GM04504 (cell line): ENCODE results near the gene ABHD12.

ENCODE experiments used
- DNase-seq: peaks from one replicate; pipeline ENCODE4 v3.0.0-alpha.2; 2012; ENCODE audit warnings: low read depth

ABHD12 gene

GRCh38 chr20:25380945-25381614 is 9.6 kb downstream of the ABHD12 start:
- no peak for DNase-seq

GRCh38 chr20:25378884-25379733 is 11.5 kb downstream of the ABHD12 start:
- no peak for DNase-seq

GRCh38 chr20:25378189-25378883 is 12.3 kb downstream of the ABHD12 start:
- DNase-seq, result no peak

GRCh38 chr20:25376886-25377285 is 13.7 kb downstream of the ABHD12 start:
- DNase-seq, result no peak

GRCh38 chr20:25376236-25376635 is 14.4 kb downstream of the ABHD12 start:
- no peak for DNase-seq

GRCh38 chr20:25374842-25375241 is 15.8 kb downstream of the ABHD12 start:
- DNase-seq, result no peak

GRCh38 chr20:25372584-25373336 is 17.9 kb downstream of the ABHD12 start:
- peak; percentile 60 for DNase-seq

GRCh38 chr20:25369971-25370370 is 20.7 kb downstream of the ABHD12 start:
- no peak for DNase-seq

- DNase-seq, result no peak
These were observed 21.1 kb downstream of the ABHD12 start for GRCh38 chr20:25369529-25369928.

GRCh38 chr20:25368976-25369375 is 21.7 kb downstream of the ABHD12 start:
- DNase-seq, result no peak

- DNase-seq, result no peak
These were observed 22.1 kb downstream of the ABHD12 start for GRCh38 chr20:25368526-25368925.

GRCh38 chr20:25364879-25365699 is 25.5 kb downstream of the ABHD12 start:
- no peak for DNase-seq

GRCh38 chr20:25364180-25364788 is 26.4 kb downstream of the ABHD12 start:
- no peak for DNase-seq

GRCh38 chr20:25361287-25361683 is 29.4 kb downstream of the ABHD12 start:
- DNase-seq, result peak; percentile 2

GRCh38 chr20:25360631-25361286 is 29.9 kb downstream of the ABHD12 start:
- DNase-seq, result no peak

GRCh38 chr20:25356271-25356933 is 34.2 kb downstream of the ABHD12 start:
- DNase-seq, result no peak

- DNase-seq, result no peak
These were observed 34.8 kb downstream of the ABHD12 start for GRCh38 chr20:25355866-25356265.

- no peak for DNase-seq
These were observed 35.5 kb downstream of the ABHD12 start for GRCh38 chr20:25355011-25355595.
